ENCODE data around the gene PLLP.

DNA sequence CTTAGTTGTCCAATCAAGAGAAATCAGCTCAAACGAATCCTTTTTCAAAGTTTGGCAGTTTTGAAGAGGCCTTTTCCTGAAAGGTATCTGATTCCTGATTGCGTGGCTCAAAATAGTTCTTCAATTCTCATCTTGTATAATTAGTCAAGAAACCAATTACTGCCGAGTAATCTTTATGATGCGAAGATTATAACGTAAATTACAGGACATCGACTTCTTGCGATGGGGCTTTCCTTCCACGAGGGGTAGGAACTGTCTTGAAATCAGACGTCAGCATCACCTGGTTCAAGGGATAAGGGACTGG lies 40.1 kb downstream of the PLLP start:
- TF ChIP-seq CTCF (IDR thresholded peaks at IDR 0.05; ENCODE audit: poor library complexity, severe bottlenecking) (no peak), TAF1 (IDR thresholded peaks at IDR 0.05; ENCODE audit: low read depth) (no peak), EP300 (conservative IDR thresholded peaks at IDR 0.05; ENCODE audit: poor library complexity, severe bottlenecking) (no peak), RAD21 (conservative IDR thresholded peaks at IDR 0.05) (no peak)

Measured in neural cell (in vitro differentiated cells).